NCI-H187 treated with DMSO at 0.1 percent for 48 hours (cell line): ENCODE data around the gene RYR1.
A peak's percentile ranks its signal among the peaks of the same experiment; 100 is the strongest.
"Not testable (repeated sequence)": the region's sequence is repeated elsewhere in the genome, so short reads cannot be mapped to it uniquely, and the experiment has no call there.

ENCODE experiments used
- DNase-seq: peaks from one replicate; lab custom pipeline; 2025; lab: John Stamatoyannopoulos, UW

The RYR1 gene

DNA sequence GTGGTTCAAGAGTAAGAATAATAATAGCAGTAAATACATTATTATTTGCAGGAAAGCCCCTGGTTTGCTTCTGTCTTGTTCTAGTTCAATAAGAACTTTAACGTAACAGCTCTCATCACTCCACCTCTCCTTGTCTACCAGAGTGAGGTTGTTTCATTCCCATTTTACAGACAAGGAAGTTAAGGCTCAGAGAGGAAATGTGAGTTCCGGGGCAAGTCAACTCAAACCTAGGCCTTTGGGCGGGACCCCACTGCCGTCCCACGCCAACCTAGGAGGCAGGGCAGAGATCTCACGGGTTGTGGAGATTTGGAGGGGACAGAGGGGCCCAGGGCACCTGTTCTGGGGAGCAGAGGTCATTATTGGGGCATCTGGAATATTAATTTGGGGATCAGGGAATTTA is 182.8 kb downstream of the RYR1 start:
- no peak for DNase-seq

GRCh38 chr19:38617283-38617763 is 183.8 kb downstream of the RYR1 start:
- no peak for DNase-seq

- no peak for DNase-seq
Measured at GRCh38 chr19:38617764-38618589, 184.5 kb downstream of the RYR1 start, which contains the start of gene MAP4K1. TSS of gene MAP4K1 (minus strand) at chr19:38617953. CDS start at chr19:38617895, 58 bp downstream.

- DNase-seq: peak; percentile 92
Measured at GRCh38 chr19:38618590-38619360, 185.3 kb downstream of the RYR1 start, which contains the start of gene EIF3K. TSS of gene EIF3K (plus strand) at chr19:38619188. CDS start at chr19:38619269, 81 bp downstream.

DNA sequence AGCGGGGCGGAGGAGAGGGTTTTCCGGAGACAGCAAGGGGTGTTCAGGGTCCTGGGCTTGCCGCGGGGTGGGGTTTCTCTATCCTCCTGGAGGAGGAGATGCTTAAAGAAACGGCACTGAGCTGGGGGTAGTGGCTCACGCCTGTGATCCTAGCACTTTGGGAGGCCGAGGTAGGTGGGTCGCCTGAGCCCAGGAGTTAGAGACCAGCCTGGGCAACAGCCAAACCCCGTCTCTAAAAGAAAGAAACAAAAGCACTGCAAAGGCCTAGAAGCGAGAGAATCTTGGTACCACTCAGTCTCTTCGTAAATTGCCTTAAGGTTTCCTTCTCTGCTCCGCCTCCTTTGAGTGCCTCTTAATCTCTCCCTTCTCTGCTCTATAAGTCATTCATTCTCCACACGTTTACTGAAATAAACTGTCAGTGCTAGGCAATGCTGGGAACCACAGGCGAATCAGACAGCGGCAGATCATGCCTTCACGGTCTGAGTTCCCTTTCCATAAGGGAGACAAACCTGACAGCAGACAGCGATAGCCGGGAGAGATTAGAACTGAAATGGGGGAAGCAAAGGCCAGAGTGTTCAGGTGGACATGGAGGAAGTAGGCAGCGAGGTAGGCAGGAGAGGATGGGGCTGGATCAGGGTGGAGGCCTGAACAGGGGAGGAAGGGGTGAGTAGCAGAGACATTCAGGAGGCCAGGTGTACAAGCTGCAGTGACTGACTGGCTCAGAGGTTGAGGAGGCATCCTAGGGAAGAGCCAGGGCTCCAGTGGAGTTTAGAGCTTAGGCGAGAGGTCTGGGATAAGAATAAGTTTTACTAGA is 186.1 kb downstream of the RYR1 start:
- no peak for DNase-seq

GRCh38 chr19:38624822-38625221 is 191.3 kb downstream of the RYR1 start:
- DNase-seq: no peak

DNA sequence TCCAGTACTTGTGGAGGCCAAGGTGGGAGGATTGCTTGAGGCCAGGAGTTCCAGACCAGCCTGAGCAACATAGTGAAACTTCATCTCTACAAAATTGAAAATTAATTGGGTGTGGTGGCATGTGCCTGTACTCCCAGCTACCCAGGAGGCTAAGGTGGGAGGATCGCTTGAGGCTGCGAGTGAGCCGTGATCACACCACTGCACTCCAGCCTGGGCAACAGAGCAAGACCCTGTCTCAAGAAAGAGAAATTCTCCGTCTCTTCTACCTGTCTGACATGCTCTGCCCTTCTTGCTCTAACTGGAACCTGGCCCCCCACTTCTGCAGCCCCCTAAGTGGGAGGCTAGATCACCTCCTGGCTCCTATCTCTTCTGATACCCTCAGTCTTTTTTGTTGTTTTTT is 192.9 kb downstream of the RYR1 start:
- no peak for DNase-seq

DNA sequence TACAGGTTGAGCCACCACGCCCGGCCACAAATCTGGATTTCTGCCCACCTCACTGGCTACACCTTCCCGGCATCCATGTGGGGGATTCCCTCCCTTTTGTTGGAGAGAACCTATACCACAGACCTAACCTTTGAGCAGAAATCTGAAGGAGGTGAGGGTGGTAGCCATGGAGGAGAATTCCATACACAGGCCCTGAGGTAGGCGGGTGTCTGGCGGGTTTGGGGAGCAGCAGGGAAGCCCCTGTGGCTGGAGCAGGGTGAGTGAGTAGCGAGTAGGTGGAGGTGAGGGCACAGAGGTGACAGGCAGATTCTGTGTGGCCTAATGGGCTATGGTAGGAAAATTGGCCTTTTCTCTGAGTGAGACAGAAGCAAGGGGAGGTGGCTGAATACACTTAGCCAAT is 196.1 kb downstream of the RYR1 start:
- no peak for DNase-seq

DNA sequence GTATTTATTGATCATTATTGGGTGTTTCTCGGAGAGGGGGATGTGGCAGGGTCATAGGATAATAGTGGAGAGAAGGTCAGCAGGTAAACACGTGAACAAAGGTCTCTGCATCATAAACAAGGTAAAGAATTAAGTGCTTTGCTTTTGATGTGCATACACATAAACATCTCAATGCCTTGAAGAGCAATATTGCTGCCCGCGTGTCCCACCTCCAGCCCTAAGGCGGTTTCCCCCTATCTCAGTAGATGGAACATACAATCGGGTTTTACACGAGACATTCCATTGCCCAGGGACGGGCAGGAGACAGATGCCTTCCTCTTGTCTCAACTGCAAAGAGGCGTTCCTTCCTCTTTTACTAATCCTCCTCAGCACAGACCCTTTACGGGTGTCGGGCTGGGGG is 197.8 kb downstream of the RYR1 start:
- not testable (repeated sequence) for DNase-seq

- DNase-seq: not testable (repeated sequence)
Measured at GRCh38 chr19:38631811-38632475, 198.5 kb downstream of the RYR1 start.

GRCh38 chr19:38632476-38633213 is 199.2 kb downstream of the RYR1 start:
- DNase-seq: no peak

GRCh38 chr19:38634757-38635482 is 201.4 kb downstream of the RYR1 start:
- no peak for DNase-seq

DNA sequence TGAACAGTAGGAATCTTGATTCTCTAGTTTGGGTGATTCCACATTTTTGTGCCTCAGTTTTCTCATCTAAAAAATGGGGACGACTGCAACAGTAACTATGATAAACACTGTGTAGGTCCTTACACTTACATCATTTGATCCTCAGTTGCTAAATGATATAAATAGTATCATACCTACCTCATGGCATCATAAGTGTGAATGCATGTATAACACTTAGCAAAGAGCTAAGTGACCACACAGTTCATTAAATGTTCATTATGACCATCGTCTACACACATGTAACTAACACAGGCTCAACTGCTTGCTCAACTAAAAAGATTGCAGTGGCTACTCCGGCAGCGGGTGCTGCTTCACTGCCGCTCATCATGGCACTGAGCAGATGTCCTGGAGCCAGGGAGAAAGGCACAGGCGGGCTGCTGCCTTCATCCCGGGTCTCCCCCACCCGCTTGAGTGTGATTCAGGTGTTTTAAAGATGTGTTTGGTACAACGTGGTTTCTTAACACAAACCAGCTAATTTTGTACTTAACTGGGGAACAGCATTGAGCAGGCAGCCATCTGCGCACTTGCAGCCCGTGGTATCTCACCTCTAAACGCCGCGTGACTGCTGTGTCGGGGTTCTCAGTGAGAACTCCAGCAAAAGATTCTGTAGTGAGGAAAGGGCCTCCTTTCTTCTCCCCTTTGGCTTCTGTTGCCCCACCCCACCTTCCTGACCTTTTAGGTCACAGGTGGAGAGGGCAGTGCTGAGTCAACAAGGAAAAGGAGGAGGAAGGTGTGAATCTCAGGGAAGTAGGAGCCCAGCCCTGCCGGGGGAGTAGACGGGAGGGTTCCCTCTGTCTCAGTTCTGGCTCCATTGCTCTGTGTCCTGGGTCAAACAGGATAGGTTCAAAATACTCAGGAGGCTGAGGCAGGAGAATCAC is 202.2 kb downstream of the RYR1 start:
- no peak for DNase-seq
